GM19467 (cell line): ENCODE data around the gene SRPRB.
"Not testable (repeated sequence)": the region's sequence is repeated elsewhere in the genome, so short reads cannot be mapped to it uniquely, and the experiment has no call there.

Source experiments
- ATAC-seq: cut with Tn5 transposase; IDR thresholded peaks from one replicate; pipeline ENCODE4 v1.9.1; 2021; ENCODE audit warnings: mild to moderate bottlenecking, moderate library complexity; ENCODE audit not compliant: unreplicated experiment

SRPRB gene

DNA sequence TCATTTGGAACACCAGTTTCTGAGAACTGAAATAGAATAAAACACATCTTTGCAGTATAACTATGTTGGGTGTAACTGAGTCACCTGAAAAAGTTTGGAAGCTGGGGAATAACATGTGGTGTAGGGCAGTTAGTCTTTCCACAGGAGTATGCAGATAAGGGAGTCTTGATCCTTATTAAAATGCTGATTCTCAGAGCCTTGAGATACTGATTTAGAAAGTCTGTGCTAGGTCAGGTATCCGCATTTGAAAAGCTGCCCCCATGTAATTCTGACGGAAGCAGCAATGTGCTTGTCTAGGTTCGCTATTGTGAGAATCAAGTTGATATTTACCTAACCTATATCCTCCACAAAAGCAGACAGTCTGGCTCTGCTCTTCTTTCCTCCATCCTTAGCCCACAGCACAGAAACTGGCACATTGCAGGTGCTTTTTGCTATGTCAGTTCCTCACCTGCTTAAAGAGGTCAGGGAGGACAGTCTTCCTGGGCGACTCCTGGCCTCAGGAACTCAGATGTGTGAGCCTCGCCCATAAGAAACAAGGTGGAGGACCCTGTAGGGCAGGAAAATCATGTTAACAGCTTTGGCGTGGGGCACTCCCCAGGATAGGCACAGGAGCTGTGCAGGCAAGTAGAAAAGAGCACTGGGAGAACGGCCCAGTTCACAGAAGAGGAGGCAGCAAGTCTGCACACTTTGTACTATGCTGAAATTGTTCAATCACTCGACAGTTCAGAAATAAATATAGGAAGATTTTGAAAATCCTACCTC lies 27.6 kb upstream of the SRPRB start:
- no peak for ATAC-seq

DNA sequence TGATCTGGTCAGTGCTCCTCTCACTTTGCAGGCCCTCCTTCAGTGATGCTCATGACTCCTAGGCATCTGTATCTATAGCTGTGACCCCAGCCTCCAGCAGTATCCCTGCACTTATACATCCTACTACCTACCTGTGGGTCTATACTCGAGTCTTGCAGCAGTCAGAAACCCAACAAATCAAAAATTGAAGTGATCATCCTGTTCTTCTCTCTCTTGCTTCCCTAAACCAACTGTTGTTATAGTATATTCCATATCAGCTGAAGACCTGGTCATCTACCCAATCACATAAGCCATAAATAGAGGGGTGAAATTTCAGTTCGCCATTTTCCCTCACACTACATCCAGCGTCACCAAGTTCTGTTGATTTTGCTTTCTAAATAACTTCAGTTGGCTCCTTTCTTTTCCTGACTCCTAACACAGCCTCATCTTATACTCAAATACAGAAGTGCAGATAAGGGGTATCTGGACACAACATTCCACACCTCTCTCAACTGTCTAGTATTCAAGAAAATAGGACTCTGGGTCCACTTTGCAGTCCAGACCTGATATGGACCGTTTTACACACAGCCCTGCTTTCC lies 25.9 kb upstream of the SRPRB start:
- ATAC-seq, result no peak

DNA sequence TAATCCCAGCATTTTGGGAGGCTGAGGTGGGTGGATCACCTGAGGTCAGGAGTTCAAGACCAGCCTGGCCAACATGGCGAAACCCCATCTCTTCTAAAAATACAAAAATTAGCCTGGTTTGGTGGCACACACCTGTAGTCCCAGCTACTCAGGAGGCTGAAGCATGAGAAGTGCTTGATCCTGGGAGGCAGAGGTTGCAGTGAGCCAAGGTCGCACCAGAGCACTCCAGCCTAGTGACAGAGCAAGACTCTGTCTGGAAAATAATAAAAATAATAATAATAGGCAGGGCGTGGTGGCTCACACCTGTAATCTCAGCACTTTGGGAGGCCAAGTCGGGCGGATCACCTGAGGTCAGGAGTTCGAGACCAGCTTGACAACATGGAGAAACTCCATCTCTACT lies 24.9 kb upstream of the SRPRB start:
- ATAC-seq, result not testable (repeated sequence)

DNA sequence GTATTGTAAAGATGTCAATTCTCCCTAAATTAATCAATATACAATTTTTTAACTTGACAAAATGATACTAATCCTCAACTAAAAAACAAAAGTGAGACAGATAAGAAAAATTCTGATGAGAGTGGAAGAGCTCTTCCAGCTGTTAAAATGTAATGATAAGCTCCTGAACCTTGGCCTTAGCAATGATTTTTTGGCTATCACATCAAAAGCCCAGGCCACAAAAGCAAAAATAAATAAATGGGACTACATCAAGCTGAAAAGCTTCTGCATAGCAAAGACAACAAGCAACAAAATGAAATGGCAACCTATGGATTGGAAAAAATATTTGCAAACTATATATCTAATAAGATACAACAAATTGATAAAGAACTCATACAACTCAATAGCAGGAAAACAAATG lies 24.0 kb upstream of the SRPRB start:
- ATAC-seq, result no peak

DNA sequence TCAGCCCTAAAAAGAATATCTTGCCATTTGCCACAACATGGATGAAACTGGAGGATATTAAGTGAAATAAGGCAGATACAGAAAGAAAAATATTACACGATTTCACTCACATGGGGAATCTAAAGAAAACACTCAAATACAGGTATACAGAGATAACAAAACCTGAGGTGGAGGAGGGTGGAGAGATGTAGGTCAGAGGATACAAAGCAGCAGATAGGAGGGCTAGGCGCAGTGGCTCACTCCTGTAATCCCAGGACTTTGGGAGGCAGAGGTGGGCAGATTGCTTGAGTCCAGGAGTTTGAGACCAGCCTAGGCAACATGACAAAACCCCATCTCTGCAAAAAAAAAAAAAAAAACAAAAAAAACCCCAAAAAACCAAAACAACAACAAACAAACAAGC lies 23.2 kb upstream of the SRPRB start:
- no peak for ATAC-seq

DNA sequence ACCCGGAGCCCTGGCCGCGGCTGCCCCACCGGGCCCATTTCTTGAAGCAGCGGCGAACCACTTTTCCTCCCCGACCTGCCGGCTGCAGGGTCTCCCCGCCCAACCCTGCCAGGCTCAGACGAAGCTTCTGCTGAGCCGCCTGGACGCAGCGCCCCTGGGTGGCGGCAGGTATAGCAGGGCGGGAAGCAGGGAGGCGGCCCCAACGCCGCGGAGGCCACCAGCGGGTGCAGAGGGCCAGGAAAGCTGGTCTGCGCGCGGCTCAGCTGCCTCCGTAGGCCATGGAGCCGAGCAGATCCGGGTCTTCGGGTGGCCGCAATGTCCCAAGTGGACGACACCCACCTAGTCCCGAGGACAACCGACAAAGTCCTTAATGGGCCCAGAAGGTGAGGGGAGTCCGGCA lies 21.9 kb upstream of the SRPRB start:
- no peak for ATAC-seq

DNA sequence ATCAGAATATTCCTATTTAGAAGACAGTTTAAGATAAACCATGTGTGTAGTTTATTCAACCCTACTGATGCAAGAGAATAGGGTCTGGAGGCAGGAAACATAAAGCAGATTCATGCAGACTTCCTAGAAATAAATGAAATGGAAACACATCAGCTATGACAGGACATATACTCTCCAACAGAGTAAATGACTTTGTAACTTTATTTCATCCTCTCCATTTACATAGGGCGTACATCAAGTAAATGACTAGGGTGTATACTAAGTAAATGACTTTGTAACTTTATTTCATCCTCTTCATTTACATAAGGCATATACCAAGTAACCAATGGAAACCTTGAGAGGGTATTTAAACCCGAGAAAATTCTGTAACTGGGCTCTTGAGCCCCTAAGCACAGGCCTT lies 17.6 kb upstream of the SRPRB start:
- ATAC-seq, result no peak

DNA sequence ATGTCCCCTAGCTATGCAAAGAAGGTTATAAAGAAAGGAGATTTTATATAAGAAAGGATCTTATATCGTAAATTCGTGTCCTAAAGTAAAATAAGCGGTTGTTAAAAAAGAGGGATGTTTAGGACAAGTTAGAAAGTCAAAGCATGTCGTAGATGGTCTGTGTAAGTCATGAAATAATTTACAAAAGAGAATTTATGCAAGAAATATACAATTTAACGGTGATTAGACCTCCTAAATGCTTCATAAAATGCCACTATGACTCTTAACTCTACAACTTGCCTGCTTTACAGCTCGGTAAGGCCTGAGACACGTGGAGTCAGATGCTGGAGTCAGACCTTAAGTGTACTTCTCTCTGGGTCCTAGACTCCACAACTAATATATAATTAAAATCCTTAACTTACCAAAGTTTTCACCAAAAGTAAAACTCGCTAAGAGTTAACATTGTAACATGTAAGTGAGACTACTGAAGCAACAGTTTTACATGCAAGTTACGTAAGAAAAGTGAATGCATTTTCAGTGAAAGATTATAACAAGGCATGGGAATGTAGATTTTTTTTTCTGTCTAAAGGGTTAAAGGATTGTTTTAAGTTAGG lies 13.3 kb upstream of the SRPRB start:
- no peak for ATAC-seq

DNA sequence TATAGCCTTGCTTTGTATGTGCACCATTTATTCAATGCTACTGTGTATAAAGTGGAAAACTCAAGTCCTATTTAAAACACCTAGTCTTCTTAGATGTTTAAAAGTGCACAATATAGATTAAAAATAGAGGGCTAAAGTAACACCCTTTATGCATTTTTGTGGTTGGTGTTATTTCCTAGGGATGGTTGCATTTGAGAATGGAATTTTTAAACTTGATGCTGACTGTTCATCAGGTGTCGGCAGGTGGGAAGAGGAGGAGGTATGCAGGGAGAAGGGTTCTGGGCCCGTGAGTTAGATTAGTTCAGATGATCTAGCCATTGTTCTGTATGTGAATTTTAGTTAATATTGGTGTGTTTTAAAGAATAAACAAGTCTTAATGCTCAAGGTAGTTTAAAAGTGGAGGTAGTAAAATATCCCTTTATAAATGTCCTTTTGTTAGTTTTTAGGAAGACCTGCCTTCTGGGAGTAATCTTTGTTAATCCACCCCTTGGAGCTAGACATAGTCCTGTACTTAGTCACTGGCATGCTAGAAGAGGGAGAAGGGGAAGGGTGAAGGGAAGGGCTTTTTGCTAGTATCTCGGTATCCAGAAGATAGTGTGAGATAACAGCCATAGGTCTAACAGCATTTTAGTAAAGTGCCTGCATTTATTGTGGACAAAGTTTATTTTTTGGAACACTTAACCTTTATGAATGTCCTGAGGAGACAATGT lies 8.1 kb upstream of the SRPRB start:
- no peak for ATAC-seq

DNA sequence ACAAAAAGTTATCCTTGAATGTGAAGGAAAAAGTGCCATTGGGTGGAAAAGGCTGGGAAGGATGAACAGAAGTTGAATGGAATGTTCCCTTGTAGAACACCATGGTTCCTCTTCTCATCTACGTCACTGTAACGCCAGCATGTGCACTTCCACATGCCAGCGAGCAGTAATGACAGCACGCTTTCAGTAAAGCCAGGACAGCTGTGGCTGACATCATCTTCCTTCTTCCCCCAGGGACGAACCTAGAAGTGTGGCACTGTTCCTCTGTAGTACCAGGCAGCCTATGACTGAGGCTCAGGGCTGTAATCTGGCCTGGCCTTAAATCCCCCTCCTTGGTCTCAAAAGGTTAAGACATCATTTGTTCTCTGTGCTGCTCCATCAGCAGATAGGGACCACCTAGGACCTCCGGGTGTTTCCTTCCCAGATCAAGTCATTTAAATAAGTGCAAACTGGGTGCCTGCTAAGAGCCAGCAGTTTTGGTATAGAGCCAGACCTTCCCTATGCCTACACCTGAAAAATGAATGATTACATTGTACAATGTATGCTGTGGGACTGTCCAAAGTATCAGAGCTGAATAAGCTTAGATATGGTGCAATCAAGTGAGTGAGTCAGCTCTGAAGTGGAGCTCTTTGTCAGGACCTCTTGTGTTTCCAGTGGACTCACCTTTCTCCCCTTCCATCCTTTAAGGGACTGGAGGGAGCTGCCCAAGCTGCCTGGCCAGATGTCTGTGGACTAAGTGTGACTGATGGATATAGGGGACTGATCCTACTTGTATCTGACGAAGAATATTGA lies 5.6 kb upstream of the SRPRB start:
- no peak for ATAC-seq

DNA sequence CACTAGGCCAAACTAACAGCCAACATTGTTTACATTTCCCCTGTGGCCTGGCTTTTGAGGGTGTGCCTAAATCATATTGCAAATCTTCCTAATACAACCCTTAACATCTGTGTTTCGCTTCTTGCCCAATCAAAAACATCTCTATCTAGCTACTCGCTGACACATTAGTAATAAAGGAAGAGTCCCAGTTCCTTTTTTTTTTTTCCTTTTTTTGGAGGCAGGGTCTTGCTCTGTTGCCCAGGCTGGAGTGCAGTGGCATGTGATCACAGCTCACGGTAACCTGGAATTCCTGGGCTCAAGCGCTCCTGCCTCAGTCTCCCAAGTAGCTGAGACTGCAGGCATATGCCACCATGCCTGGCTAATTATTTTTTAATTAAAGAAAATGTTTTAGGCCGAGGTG lies 2.1 kb upstream of the SRPRB start:
- ATAC-seq, result no peak

DNA sequence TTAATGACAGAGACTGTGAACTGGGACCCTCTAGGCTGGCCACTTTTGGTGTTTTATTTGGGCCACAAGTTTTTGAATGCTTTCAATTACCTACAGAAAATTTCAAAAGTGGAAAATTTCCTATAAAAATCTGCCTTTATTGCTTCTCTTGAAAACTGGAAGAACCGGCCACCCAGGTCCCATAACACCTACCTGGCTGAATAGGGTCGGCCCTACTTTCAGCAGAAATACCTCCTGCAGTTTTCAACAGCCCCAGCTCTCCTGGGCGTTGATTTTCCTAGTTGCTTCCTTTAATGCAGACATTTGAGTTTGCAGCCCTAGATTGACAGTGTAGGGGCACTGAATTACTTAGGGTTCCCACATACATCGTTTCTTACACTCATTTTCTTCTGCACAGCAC lies 719 bp upstream of the SRPRB start:
- no peak for ATAC-seq

DNA sequence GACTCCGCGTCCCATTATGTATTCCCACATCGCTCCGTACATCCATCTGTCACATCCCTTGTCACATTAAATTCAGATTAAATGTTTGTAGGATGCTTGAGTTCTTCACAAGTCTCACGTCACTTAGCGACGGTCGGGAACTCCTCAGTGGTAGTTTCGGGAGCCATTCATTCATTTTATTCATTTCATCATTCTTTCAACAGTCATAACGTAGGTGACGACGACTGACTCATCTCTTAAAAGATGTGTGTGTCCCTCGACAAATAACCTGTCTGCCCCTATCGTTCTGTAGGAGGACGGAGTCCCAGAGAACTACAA lies 272 bp upstream of the SRPRB start:
- ATAC-seq, result no peak

DNA sequence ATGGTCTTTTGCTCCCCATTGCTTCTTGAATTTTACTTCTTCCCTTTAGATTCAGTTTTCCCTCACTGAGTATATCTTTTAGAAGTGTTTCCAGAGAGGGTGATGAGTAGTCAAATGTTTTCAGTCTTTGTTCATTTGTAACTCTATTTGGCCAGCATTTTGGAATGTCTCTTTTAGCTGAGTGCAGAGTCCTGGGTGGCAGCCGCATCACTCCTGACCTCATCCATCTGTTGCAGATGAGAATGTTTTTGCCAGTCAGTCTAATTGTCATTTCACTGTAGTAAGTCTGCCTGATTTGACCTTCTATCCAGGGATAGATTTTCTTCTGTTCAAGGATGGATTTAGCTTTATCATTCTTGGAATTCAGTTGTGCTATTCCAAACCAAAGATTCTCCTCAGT lies 7.3 kb downstream of the SRPRB start:
- ATAC-seq, result no peak

DNA sequence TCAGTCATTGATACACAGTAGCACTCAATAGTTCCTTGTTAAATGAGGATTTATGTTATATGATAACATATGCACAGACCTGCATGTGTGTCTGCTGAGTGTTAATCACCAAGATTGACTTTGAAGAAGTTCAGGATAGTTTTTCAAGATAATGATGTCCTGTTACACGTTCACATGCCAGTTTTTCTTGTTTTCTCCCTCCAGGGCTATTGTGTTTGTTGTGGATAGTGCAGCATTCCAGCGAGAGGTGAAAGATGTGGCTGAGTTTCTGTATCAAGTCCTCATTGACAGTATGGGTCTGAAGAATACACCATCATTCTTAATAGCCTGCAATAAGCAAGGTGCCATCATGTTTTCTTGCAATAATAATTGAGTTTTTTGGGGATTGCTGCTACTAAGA lies 9.8 kb downstream of the SRPRB start:
- ATAC-seq, result no peak

DNA sequence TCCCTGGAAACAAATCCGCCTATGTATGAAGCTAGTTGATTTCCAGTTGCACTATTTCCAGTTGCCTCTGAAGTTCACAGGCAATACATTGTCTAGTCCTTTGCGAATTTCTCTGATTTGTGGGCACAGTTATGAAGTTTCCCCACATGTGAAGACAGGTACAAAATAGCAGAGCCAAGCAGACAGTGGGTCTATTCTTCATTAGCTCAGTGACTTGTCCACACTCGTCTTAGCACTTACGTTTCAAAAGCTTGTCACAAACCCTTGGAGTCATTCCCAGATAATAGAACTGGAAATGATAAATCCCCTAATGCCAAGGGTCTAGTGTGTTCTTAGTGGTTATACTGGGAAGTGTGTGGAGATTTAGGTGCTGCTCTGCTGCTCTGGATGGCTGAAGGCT lies 14.5 kb downstream of the SRPRB start:
- ATAC-seq, result no peak

DNA sequence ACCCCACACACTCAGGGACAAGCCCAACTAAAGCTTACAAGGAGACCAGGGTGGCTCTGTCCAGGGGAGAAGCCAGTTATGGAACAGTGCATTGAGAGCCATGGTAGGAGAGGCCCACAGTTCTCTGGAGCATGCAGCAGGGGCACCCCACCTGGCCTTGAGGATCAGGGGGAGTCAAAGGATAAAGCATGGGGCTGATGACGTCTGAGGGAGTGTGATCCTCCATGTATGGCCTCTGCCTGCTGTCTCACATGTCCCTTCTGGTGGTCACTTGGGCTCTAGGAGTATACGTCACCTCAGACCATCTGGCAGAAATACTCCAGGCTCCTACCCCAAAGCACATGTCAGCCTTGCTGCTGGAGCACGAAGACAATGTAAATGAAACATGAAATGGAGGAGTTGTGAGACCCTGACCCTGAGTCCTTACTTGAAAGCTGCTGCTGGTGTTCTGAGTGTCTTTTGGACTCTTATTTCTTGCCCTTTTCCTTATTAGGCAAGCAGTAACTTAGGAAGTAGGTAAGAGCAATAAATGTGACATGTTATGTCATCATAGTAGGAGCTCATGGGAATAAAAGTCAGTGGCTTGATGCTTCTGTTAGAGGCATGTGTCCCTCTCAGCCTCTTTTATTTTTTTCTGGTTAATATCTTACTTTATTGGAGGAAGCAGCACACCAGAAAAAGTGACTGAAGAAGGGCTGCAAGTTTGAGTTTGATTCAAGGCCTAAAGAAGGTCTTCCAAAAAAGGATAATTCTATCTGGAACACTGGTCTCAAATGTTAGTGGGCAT lies 15.5 kb downstream of the SRPRB start:
- ATAC-seq, result no peak

DNA sequence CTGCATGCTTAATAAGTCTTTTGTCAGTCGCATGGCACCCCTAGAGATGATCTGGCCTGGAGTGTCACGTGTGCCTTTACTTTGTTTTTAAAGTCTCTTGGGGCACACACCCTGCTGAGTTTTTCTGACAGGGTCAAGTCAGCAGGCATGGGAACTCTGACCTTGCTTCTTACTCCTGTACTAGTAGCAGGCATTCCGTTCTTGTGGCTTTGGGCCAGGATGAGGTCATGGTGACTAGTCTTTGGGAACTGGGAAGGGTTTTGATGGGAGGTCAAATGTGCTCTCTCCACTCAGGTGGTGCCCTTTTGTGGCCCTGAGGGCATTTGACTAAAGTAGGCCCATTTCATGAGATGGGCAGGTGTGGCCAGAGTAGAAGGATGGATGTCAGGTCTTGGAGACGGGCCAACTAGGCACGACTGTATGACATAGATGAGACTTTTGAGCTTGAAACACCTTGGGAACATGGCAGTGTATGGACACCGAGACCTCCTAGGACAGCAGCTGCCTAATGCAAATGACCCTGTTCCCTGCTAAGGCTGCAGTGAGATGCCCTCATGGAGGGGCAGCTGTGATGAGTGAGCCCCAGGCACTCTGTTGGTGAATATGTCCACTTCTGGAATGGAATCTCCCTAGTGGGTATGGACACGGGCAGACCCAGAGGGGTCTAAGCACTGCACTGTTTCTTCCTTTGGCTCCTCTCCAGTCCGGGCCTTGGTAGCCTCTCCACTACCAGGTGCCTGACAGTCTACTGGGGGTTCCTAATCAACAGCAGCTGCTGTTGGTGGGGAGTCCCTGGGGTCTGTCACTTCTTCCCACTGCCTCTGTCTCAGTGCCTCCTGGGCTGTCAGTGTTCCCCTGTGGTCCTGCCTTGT lies 16.4 kb downstream of the SRPRB start:
- no peak for ATAC-seq

DNA sequence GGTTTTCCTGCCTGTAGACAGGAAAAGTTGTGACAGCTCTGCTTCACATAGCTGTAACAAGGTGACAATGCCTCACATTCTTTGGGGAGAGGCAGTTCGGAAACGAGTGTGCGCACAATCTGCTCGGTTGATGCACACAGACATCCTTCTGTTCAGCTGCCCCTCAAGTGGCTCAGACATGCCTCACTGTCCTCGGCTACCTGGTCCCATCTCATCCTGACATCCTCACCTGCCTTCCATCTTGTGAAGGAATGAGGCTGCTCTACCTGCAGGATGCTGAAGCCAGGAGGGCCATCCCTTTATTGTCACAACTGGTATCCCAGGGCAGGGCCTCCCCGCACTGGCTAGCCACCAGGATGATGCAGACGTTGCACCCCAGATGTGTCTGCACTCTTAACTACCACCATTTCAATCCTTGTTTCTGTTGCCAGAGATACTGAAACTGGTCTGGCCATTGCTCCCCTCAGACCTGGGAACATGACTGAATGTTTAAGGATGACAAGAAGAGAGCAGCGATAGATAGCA lies 19.4 kb downstream of the SRPRB start:
- ATAC-seq, result no peak
